Endothelial cell of umbilical vein (primary cell): ENCODE measurements around the gene ASPSCR1.

Experiments
- CTCF ChIP-seq, 2 donors: IDR thresholded peaks; 1 replicate in 1 of 2; 2 replicates in 1 of 2; pipeline ENCODE4 v1.5.1; 2011; ENCODE audit warnings: low read length in 2 of 2, mild to moderate bottlenecking in 2 of 2, moderate library complexity in 2 of 2, control low read depth in 1 of 2, inconsistent platforms in 1 of 2, low read depth in 1 of 2; ENCODE audit not compliant: insufficient read depth in 1 of 2; ENCODE audit errors: extremely low read depth in 1 of 2
- MAX ChIP-seq: IDR thresholded peaks from 2 replicates; pipeline ENCODE4 v1.6.1; 2011; ENCODE audit not compliant: insufficient read depth, insufficient read length
- POLR2A ChIP-seq: IDR thresholded peaks from 2 replicates; pipeline ENCODE4 v1.6.1; 2012; ENCODE audit warnings: low read depth, mild to moderate bottlenecking, control low read depth, low read length
- POLR2AphosphoS5 ChIP-seq: IDR thresholded peaks from 2 replicates; pipeline ENCODE4 v1.6.1; 2012; ENCODE audit warnings: low read depth, mild to moderate bottlenecking, control low read depth, low read length, moderate library complexity; ENCODE audit not compliant: insufficient read depth

GRCh38 chr17:81995463-81996231 lies 18.2 kb downstream of the ASPSCR1 start:
- TF ChIP-seq CTCF (IDR thresholded peaks at IDR 0.05; ENCODE audit: extremely low read depth in 1 of 2, insufficient read depth in 1 of 2, low read depth in 1 of 2, low read length in 2 of 2) (no peak), POLR2AphosphoS5 (no peak), POLR2A (no peak), MAX (no peak)
